Loucy (cell line): ENCODE measurements around the gene CORO2A.
"Not testable (repeated sequence)": the region's sequence is repeated elsewhere in the genome, so short reads cannot be mapped to it uniquely, and the experiment has no call there.

ENCODE experiments used
- CTCF ChIP-seq: fragments of 200-600 bp; sonication (generic); conservative IDR thresholded peaks from 2 replicates; pipeline ENCODE4 v1.5.1; 2014; ENCODE audit warnings: mild to moderate bottlenecking, antibody characterized with exemption, low read length
- EZH2phosphoT487 ChIP-seq: fragments of 200-600 bp; IDR thresholded peaks from 2 replicates; pipeline ENCODE4 v1.6.1; 2018; ENCODE audit warnings: antibody characterized with exemption, mild to moderate bottlenecking, moderate library complexity, borderline replicate concordance

GRCh38 chr9:98076514-98076890 is 115.9 kb downstream of the CORO2A start:
- not testable (repeated sequence) for TF ChIP-seq CTCF, EZH2phosphoT487
